Globus pallidus (tissue), 1 donor: ENCODE results near the gene RUNX3.
"Not testable (repeated sequence)": the region's sequence is repeated elsewhere in the genome, so short reads cannot be mapped to it uniquely, and the experiment has no call there.

Experiments used
- DNase-seq: peaks from one replicate; pipeline ENCODE4 v3.0.0-alpha.2; 2015; ENCODE audit warnings: low spot score

RUNX3 gene

GRCh38 chr1:24900985-24901781, 28.9 kb downstream of the RUNX3 start:
- DNase-seq: no peak

GRCh38 chr1:24900486-24900849, 29.6 kb downstream of the RUNX3 start:
- no peak for DNase-seq

GRCh38 chr1:24899581-24900485, 30.2 kb downstream of the RUNX3 start:
- DNase-seq: no peak

GRCh38 chr1:24898909-24899439, 31.1 kb downstream of the RUNX3 start:
- no peak for DNase-seq

- DNase-seq: no peak
These were observed 31.7 kb downstream of the RUNX3 start for GRCh38 chr1:24898152-24898908.

- no peak for DNase-seq
These were observed 32.6 kb downstream of the RUNX3 start for GRCh38 chr1:24897263-24898151.

- DNase-seq: no peak
These were observed 33.3 kb downstream of the RUNX3 start for GRCh38 chr1:24896596-24897262.

- DNase-seq: no peak
These were observed 33.9 kb downstream of the RUNX3 start for GRCh38 chr1:24896176-24896575.

- no peak for DNase-seq
These were observed 34.6 kb downstream of the RUNX3 start for GRCh38 chr1:24895511-24895910.

- DNase-seq: no peak
These were observed 36.1 kb downstream of the RUNX3 start for GRCh38 chr1:24894002-24894401.

- DNase-seq: no peak
These were observed 36.6 kb downstream of the RUNX3 start for GRCh38 chr1:24893431-24893830.

GRCh38 chr1:24892188-24893153, 37.6 kb downstream of the RUNX3 start:
- DNase-seq: no peak

- DNase-seq: not testable (repeated sequence)
These were observed 38.7 kb downstream of the RUNX3 start for GRCh38 chr1:24891367-24891766.

- DNase-seq: no peak
These were observed 39.2 kb downstream of the RUNX3 start for GRCh38 chr1:24890887-24891286.

GRCh38 chr1:24888971-24889676, 41.0 kb downstream of the RUNX3 start:
- no peak for DNase-seq

GRCh38 chr1:24888061-24888970, 41.8 kb downstream of the RUNX3 start:
- DNase-seq: no peak

- no peak for DNase-seq
These were observed 43.8 kb downstream of the RUNX3 start for GRCh38 chr1:24886241-24886640.

GRCh38 chr1:24884751-24885150, 45.3 kb downstream of the RUNX3 start:
- no peak for DNase-seq
